Esophagus muscularis mucosa (tissue), 4 donors: ENCODE results near the gene LACTBL1.

ENCODE experiments used
- CTCF ChIP-seq, 3 experiments: fragments of 200-600 bp in 2 of 3; fragments of 450-650 bp in 1 of 3; sonication (generic) in 2 of 3; IDR thresholded peaks; one replicate each; pipeline ENCODE4 v1.5.1; 2017 to 2019; ENCODE audit warnings: antibody characterized with exemption in 3 of 3, mild to moderate bottlenecking in 2 of 3, moderate library complexity in 1 of 3
- EP300 ChIP-seq: sonication (generic); formaldehyde crosslinking; IDR thresholded peaks from one replicate; pipeline ENCODE4 v1.6.1; 2017; ENCODE audit warnings: antibody characterized with exemption
- POLR2A ChIP-seq: fragments of 450-650 bp; IDR thresholded peaks from one replicate; pipeline ENCODE4 v1.6.1; 2017; ENCODE audit warnings: antibody characterized with exemption, moderate library complexity, mild to moderate bottlenecking, low read depth

- TF ChIP-seq CTCF (IDR thresholded peaks at IDR 0.05), result no peak
- TF ChIP-seq POLR2A, result no peak
- no peak for TF ChIP-seq EP300
These were observed 52.5 kb downstream of the LACTBL1 start for GRCh38 chr1:22920026-22920733.
